Panc1 (cell line): ENCODE data around the gene CFDP1. TPM values are rescaled to one million over a fixed set of nuclear protein-coding genes. Genes with fewer than 3 reads are reported as not detected.

Experiments used
- ATAC-seq: fragments of 200-7000 bp; cut with Tn5 transposase; 2 replicates; pipeline ENCODE4 v1.9.1; 2020; ENCODE audit warnings: mild to moderate bottlenecking, moderate library complexity
- BruUV-seq: library from RNA; stranded (reverse); fragments of 400-500 nt; replicated peaks from 2 replicates; lab custom pipeline; 2021; lab: Mats Ljungman, UMichigan
- CTCF ChIA-PET: fragments of 300-600 bp; sonication (Branson Sonifier 250); formaldehyde crosslinking; loops from one replicate; lab custom pipeline; 2022; ENCODE audit warnings: antibody characterized with exemption; lab: Charles Lee
- POLR2A ChIA-PET: fragments of 300-600 bp; sonication (Branson Sonifier 250); formaldehyde crosslinking; loops from one replicate; lab custom pipeline; 2022; ENCODE audit warnings: antibody characterized with exemption; lab: Charles Lee
- DNase-seq: peaks from one replicate; pipeline ENCODE4 v3.0.0-alpha.2; 2010; ENCODE audit warnings: low read depth, low spot score
- H3K27ac ChIP-seq: 2 replicates; pipeline ENCODE4 v1.5.1; 2011; ENCODE audit warnings: mild to moderate bottlenecking, low read length, inconsistent platforms
- H3K27me3 ChIP-seq: fragments of 200-500 bp; sonication (Bioruptor generic); 2 replicates; pipeline ENCODE4 v1.6.0; 2014; ENCODE audit warnings: low read length, inconsistent platforms; ENCODE audit not compliant: control insufficient read depth, insufficient read depth
- H3K36me3 ChIP-seq: fragments of 200-500 bp; sonication (Bioruptor generic); 2 replicates; pipeline ENCODE4 v1.5.1; 2014; ENCODE audit warnings: inconsistent platforms, mild to moderate bottlenecking, low read length, moderate library complexity; ENCODE audit not compliant: control insufficient read depth, insufficient read depth
- H3K4me1 ChIP-seq: 2 replicates; pipeline ENCODE4 v1.5.1; 2011; ENCODE audit warnings: inconsistent platforms, mild to moderate bottlenecking, low read length, moderate library complexity; ENCODE audit not compliant: control insufficient read depth, insufficient read depth
- H3K4me3 ChIP-seq, 2 experiments: 2 replicates each; pipeline ENCODE4 v1.5.1; 2011 to 2012; ENCODE audit warnings: low read depth in 2 of 2, low read length in 2 of 2, mild to moderate bottlenecking in 2 of 2, inconsistent platforms in 1 of 2, moderate library complexity in 1 of 2
- H3K9me3 ChIP-seq: fragments of 200-500 bp; sonication (Bioruptor generic); 2 replicates; pipeline ENCODE4 v1.5.1; 2014; ENCODE audit warnings: low read depth, mild to moderate bottlenecking, inconsistent platforms, low read length, moderate library complexity; ENCODE audit not compliant: control insufficient read depth, insufficient read depth
- POLR2AphosphoS5 ChIP-seq: IDR thresholded peaks from 2 replicates; pipeline ENCODE4 v1.6.1; 2012; ENCODE audit warnings: mild to moderate bottlenecking, low read depth, low read length, moderate library complexity
- REST ChIP-seq, 2 experiments: IDR thresholded peaks; 2 replicates each; pipeline ENCODE4 v1.6.1; 2011 to 2012; ENCODE audit warnings: low read depth in 2 of 2, control low read depth in 1 of 2, low read length in 1 of 2, mild to moderate bottlenecking in 1 of 2, moderate library complexity in 1 of 2; ENCODE audit not compliant: insufficient read depth in 1 of 2
- SIN3A ChIP-seq: IDR thresholded peaks from 2 replicates; pipeline ENCODE4 v1.6.1; 2012; ENCODE audit warnings: low read depth, mild to moderate bottlenecking, low read length, moderate library complexity, borderline replicate concordance; ENCODE audit not compliant: insufficient read depth
- TCF7L2 ChIP-seq: IDR thresholded peaks from 2 replicates; pipeline ENCODE4 v1.6.1; 2011; ENCODE audit warnings: mild to moderate bottlenecking, low read depth, low read length, inconsistent platforms
- in situ Hi-C: cut with HindIII; loops from 2 replicates; pipeline ENCODE4 v1.10.0; 2016; ENCODE audit warnings: low sequenced_read_pairs, low pct_unique_long_range_greater_than_20kb
- intact Hi-C: fragments of 100-400 bp; cut with micrococcal nuclease; formaldehyde crosslinking; loops from one replicate; pipeline ENCODE4 v1.10.0; 2022; ENCODE audit not compliant: unreplicated experiment
- total RNA-seq: library from RNA; stranded (reverse); gene quantifications from one replicate; pipeline ENCODE4 v1.2.1, GENCODE V29; 2021; ENCODE audit not compliant: unreplicated experiment
- TF ChIP-seq, protein P1 (sequence below): fragments of 450-650 bp; IDR thresholded peaks from 2 replicates; pipeline ENCODE4 v1.5.1; 2017; ENCODE audit warnings: mild to moderate bottlenecking

CFDP1 gene
- total RNA-seq, 1 experiment from 2014 or later, result 25.7 TPM

GRCh38 chr16:75462806-75463205 is 29.5 kb upstream of the CFDP1 start:
- H3K4me1 ChIP-seq, result no peaks in the 10 kb centered on the region; the same call in 1 of the 2 replicates
- in situ Hi-C loops (no loop called here), intact Hi-C loops (no loop called here)
- no peak overlapping the region for H3K27ac ChIP-seq
- ChIA-PET POLR2A (no interaction called here), CTCF (no interaction called here)
- H3K36me3 ChIP-seq, result no peaks in the 10 kb centered on the region
- DNase-seq, result no peak
- no TSS peak for BruUV-seq
- peak overlapping the region; percentile 65 to 68 for H3K4me3 ChIP-seq
- no peak for TF ChIP-seq TCF7L2
- TF ChIP-seq POLR2AphosphoS5, result no peak
- TF ChIP-seq, protein P1, sequence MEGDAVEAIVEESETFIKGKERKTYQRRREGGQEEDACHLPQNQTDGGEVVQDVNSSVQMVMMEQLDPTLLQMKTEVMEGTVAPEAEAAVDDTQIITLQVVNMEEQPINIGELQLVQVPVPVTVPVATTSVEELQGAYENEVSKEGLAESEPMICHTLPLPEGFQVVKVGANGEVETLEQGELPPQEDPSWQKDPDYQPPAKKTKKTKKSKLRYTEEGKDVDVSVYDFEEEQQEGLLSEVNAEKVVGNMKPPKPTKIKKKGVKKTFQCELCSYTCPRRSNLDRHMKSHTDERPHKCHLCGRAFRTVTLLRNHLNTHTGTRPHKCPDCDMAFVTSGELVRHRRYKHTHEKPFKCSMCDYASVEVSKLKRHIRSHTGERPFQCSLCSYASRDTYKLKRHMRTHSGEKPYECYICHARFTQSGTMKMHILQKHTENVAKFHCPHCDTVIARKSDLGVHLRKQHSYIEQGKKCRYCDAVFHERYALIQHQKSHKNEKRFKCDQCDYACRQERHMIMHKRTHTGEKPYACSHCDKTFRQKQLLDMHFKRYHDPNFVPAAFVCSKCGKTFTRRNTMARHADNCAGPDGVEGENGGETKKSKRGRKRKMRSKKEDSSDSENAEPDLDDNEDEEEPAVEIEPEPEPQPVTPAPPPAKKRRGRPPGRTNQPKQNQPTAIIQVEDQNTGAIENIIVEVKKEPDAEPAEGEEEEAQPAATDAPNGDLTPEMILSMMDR, result no peak
- no peak for TF ChIP-seq REST (IDR thresholded peaks at IDR 0.05; ENCODE audit: insufficient read depth in 1 of 2, low read depth in 2 of 2, low read length in 1 of 2)
- H3K9me3 ChIP-seq, result no peaks in the 10 kb centered on the region
- no peak for ATAC-seq
- H3K27me3 ChIP-seq, result no peaks in the 10 kb centered on the region

DNA sequence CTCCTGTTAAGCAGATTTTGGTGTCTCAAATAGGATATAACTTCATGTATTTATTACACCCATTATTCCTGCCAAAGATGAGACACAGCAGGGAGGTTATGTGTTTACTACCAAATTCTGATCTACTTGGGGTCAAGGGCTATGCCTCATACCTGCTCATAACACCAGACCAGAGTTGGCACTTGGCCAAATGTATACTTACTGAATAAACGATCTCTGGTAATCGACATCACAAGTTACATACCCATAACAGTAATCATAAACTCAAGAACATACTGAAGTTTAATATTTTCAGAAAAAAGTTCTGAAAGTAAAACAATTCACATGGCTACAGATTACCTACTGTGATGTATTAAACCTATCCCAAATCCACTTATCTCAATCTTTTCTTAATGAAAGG is 28.3 kb upstream of the CFDP1 start:
- Histone ChIP-seq H3K4me1 (no peaks in the 10 kb centered on the region; the same call in 1 of the 2 replicates), H3K36me3 (no peaks in the 10 kb centered on the region), H3K4me3 (no peak overlapping the region), H3K27ac (no peak overlapping the region), H3K9me3 (no peaks in the 10 kb centered on the region), H3K27me3 (no peaks in the 10 kb centered on the region)
- in situ Hi-C loops (no loop called here), intact Hi-C loops (no loop called here)
- BruUV-seq, result no TSS peak
- TF ChIP-seq, protein P1, result no peak
- TF ChIP-seq TCF7L2 (no peak), SIN3A (no peak), REST (IDR thresholded peaks at IDR 0.05; ENCODE audit: insufficient read depth in 1 of 2, low read depth in 2 of 2, low read length in 1 of 2) (no peak), POLR2AphosphoS5 (no peak)
- POLR2A ChIA-PET, result no interaction called here
- no peak for DNase-seq
- CTCF ChIA-PET, result no interaction called here
- ATAC-seq, result no peak
